ENCODE measurements around the gene RAB3IL1.
A peak's percentile ranks its signal among the peaks of the same experiment; 100 is the strongest.

Gene RAB3IL1

GRCh38 chr11:61950035-61950547, 32.7 kb upstream of the RAB3IL1 start, which contains the start of gene BEST1:
Gene BEST1 (plus strand): TSS chr11:61950351. CDS start chr11:61951807, 1,456 bp downstream.
- no peaks in the 10 kb centered on the region for H3K36me3 ChIP-seq (ENCODE audit: control insufficient read depth, insufficient read depth, low read length, severe bottlenecking)
- peak within 1 kb of the TSS; percentile 72 for H3K9ac ChIP-seq (ENCODE audit: low read length)
- no peaks in the 10 kb centered on the region for H3K27me3 ChIP-seq (replicated peaks; ENCODE audit: control insufficient read depth, insufficient read depth, low read length)
- H3K4me1 ChIP-seq (ENCODE audit: control insufficient read depth, insufficient read depth, low read length): peaks cover 36% of the 10 kb centered on the region
- peak within 1 kb of the TSS; percentile 26 for H3K4me3 ChIP-seq (ENCODE audit: low read length)
- no peak for DNase-seq (ENCODE audit: low read depth)
- no peaks in the 10 kb centered on the region for H3K9me3 ChIP-seq (ENCODE audit: control insufficient read depth, low read length)

DNA sequence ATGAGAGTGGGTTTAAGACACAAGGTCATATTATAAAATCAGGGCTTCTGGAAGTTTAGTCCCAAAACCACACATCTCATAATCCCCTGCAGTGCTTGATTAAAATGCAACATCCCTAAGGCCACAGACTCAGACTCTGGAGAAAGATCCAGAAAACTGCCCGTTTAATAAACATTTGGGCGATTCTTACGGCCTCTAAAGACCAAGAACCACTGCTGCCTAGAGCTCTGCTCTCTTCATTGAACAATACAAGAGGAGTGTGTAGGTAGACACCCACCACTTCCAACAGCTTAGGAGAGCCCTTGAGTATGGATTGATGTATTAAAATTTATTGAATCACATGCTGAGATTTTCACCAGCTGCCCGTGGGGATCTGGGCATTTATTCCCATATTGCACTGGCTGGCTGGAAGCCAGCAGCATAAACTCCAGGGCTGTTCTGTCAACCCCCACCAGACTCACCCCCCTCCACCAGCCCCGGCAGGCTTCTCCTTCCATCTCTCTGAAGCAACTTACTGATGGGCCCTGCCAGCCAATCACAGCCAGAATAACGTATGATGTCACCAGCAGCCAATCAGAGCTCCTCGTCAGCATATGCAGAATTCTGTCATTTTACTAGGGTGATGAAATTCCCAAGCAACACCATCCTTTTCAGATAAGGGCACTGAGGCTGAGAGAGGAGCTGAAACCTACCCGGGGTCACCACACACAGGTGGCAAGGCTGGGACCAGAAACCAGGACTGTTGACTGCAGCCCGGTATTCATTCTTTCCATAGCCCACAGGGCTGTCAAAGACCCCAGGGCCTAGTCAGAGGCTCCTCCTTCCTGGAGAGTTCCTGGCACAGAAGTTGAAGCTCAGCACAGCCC, 32.0 kb upstream of the RAB3IL1 start:
- Histone ChIP-seq H3K9me3 (ENCODE audit: control insufficient read depth, low read length) (no peaks in the 10 kb centered on the region), H3K4me3 (ENCODE audit: low read length) (peak overlapping the region; percentile 26), H3K9ac (ENCODE audit: low read length) (peak overlapping the region; percentile 72), H3K4me1 (ENCODE audit: control insufficient read depth, insufficient read depth, low read length) (peaks cover 31% of the 10 kb centered on the region), H3K27me3 (replicated peaks; ENCODE audit: control insufficient read depth, insufficient read depth, low read length) (no peaks in the 10 kb centered on the region), H3K36me3 (ENCODE audit: control insufficient read depth, insufficient read depth, low read length, severe bottlenecking) (no peaks in the 10 kb centered on the region)
- peak; percentile 97 for DNase-seq (ENCODE audit: low read depth)

DNA sequence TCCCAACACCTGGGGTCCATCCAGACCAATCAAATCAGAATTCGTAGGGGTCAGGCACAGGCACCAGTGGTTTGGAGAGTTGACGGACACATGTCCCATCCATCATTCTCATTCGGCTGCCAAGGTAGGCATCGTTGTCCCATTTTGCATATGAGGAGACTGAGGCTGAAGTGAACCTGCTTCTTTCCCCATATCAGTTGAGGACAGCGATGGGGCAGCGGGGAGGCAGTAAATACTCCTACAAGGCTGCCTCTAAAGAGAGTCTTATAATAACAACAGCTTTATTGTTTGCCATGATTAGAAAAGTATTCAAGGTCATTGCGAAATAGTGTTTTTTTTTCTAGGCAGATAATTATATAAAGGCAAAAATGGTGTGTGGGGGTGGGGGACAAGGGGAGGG, 31.1 kb upstream of the RAB3IL1 start:
- Histone ChIP-seq H3K4me1 (ENCODE audit: control insufficient read depth, insufficient read depth, low read length) (peaks cover 26% of the 10 kb centered on the region), H3K27me3 (replicated peaks; ENCODE audit: control insufficient read depth, insufficient read depth, low read length) (no peaks in the 10 kb centered on the region), H3K4me3 (ENCODE audit: low read length) (no peak overlapping the region), H3K36me3 (ENCODE audit: control insufficient read depth, insufficient read depth, low read length, severe bottlenecking) (no peaks in the 10 kb centered on the region), H3K9me3 (ENCODE audit: control insufficient read depth, low read length) (no peaks in the 10 kb centered on the region), H3K9ac (ENCODE audit: low read length) (peak overlapping the region; percentile 33)
- peak; percentile 65 for DNase-seq (ENCODE audit: low read depth)

DNA sequence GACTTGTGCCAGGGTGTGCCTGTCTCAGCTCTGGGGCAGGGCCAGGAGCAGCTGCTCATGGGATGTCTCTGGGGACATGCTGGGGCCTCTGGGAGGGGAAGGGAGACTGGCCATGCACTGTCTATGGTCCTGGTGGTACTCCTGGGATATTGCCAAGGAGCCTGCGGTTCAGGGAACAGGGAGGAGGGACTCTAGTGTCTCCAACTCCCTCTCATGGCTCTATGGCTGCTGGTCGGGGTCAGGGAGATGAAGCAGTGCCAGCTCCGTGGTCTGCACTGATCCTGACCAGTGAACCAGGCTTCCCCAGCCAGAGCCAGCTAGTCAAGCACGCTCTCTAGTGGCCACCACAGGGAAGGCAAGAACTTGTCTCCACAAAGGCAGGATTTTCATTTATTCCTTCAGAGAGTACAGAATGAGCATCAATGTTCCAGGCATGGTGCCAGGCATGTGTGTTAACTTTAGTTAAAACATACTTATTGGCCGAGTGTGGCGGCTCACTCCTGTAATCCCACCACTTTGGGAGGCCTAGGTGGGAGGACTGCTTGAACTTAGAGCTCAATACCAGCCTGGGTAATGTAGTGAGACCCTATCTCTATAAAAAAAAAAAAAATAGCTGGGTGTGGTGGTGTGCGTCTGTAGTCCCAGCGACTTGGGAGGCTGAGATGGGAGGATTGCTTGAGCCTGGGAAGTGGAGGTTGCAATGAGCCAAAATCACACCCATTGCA, 30.3 kb upstream of the RAB3IL1 start:
- no peaks in the 10 kb centered on the region for H3K36me3 ChIP-seq (ENCODE audit: control insufficient read depth, insufficient read depth, low read length, severe bottlenecking)
- DNase-seq (ENCODE audit: low read depth): peak; percentile 98
- H3K27me3 ChIP-seq (replicated peaks; ENCODE audit: control insufficient read depth, insufficient read depth, low read length): no peaks in the 10 kb centered on the region
- no peak overlapping the region for H3K4me3 ChIP-seq (ENCODE audit: low read length)
- peaks cover 26% of the 10 kb centered on the region for H3K4me1 ChIP-seq (ENCODE audit: control insufficient read depth, insufficient read depth, low read length)
- H3K9me3 ChIP-seq (ENCODE audit: control insufficient read depth, low read length): no peaks in the 10 kb centered on the region
- H3K9ac ChIP-seq (ENCODE audit: low read length): peak overlapping the region; percentile 2

DNA sequence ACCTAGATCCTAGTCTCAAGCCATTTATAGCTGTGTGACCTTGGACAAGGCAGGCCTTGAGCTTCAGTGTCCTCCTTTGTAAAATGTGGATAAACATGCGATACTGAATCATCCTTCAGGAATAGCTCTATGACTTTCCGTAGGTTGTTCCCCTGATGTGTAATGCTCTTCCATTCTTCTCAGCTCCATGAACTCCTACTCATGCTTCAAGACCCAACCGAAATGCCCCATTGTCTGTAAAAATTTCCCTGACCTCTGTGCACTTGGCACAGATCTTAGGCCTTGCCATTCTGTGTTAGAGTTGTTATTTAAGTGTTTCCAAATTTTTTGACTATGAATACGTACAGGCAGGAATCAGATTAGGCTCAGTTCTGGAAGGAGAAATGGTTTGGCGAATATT, 29.5 kb upstream of the RAB3IL1 start:
- no peaks in the 10 kb centered on the region for H3K9me3 ChIP-seq (ENCODE audit: control insufficient read depth, low read length)
- peaks cover 26% of the 10 kb centered on the region for H3K4me1 ChIP-seq (ENCODE audit: control insufficient read depth, insufficient read depth, low read length)
- H3K36me3 ChIP-seq (ENCODE audit: control insufficient read depth, insufficient read depth, low read length, severe bottlenecking): no peaks in the 10 kb centered on the region
- H3K27me3 ChIP-seq (replicated peaks; ENCODE audit: control insufficient read depth, insufficient read depth, low read length): no peaks in the 10 kb centered on the region
- DNase-seq (ENCODE audit: low read depth): no peak
- no peak overlapping the region for H3K4me3 ChIP-seq (ENCODE audit: low read length)
- H3K9ac ChIP-seq (ENCODE audit: low read length): peak overlapping the region; percentile 2

DNA sequence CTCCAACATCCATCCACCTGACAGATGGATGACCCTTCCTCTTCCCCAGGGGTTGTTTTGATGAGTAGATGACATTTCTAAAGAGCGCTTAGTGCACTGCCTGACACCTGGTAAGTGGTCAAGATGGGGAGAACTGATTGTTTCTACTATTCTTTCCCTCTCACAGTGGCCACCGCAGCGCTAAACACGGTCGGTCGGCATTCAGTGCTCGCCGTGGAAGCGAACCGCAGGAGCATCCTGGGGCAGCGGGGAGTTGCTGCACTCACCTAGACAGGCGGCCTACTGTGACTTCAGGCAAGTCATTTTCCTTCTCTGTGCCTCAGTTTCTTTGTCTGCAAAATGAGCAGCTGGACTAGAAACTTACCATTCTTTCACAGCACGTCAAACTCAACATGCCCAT, 27.8 kb upstream of the RAB3IL1 start:
- no peaks in the 10 kb centered on the region for H3K9me3 ChIP-seq (ENCODE audit: control insufficient read depth, low read length)
- no peak for DNase-seq (ENCODE audit: low read depth)
- peaks cover 26% of the 10 kb centered on the region for H3K4me1 ChIP-seq (ENCODE audit: control insufficient read depth, insufficient read depth, low read length)
- no peaks in the 10 kb centered on the region for H3K27me3 ChIP-seq (replicated peaks; ENCODE audit: control insufficient read depth, insufficient read depth, low read length)
- no peaks in the 10 kb centered on the region for H3K36me3 ChIP-seq (ENCODE audit: control insufficient read depth, insufficient read depth, low read length, severe bottlenecking)
- H3K4me3 ChIP-seq (ENCODE audit: low read length): no peak overlapping the region
- no peak overlapping the region for H3K9ac ChIP-seq (ENCODE audit: low read length)

- H3K4me1 ChIP-seq (ENCODE audit: control insufficient read depth, insufficient read depth, low read length): no peaks in the 10 kb centered on the region
- H3K4me3 ChIP-seq (ENCODE audit: low read length): no peak overlapping the region
- H3K27me3 ChIP-seq (replicated peaks; ENCODE audit: control insufficient read depth, insufficient read depth, low read length): no peaks in the 10 kb centered on the region
- H3K36me3 ChIP-seq (ENCODE audit: control insufficient read depth, insufficient read depth, low read length, severe bottlenecking): no peaks in the 10 kb centered on the region
- no peak overlapping the region for H3K9ac ChIP-seq (ENCODE audit: low read length)
- H3K9me3 ChIP-seq (ENCODE audit: control insufficient read depth, low read length): peaks cover 17% of the 10 kb centered on the region
- DNase-seq (ENCODE audit: low read depth): no peak
Measured at GRCh38 chr11:61940466-61940865, 23.1 kb upstream of the RAB3IL1 start.

GRCh38 chr11:61935861-61936260, 18.5 kb upstream of the RAB3IL1 start:
- H3K36me3 ChIP-seq (ENCODE audit: control insufficient read depth, insufficient read depth, low read length, severe bottlenecking): no peaks in the 10 kb centered on the region
- peaks cover 17% of the 10 kb centered on the region for H3K9me3 ChIP-seq (ENCODE audit: control insufficient read depth, low read length)
- H3K4me3 ChIP-seq (ENCODE audit: low read length): no peak overlapping the region
- no peak overlapping the region for H3K9ac ChIP-seq (ENCODE audit: low read length)
- H3K27me3 ChIP-seq (replicated peaks; ENCODE audit: control insufficient read depth, insufficient read depth, low read length): no peaks in the 10 kb centered on the region
- DNase-seq (ENCODE audit: low read depth): no peak
- no peaks in the 10 kb centered on the region for H3K4me1 ChIP-seq (ENCODE audit: control insufficient read depth, insufficient read depth, low read length)

DNA sequence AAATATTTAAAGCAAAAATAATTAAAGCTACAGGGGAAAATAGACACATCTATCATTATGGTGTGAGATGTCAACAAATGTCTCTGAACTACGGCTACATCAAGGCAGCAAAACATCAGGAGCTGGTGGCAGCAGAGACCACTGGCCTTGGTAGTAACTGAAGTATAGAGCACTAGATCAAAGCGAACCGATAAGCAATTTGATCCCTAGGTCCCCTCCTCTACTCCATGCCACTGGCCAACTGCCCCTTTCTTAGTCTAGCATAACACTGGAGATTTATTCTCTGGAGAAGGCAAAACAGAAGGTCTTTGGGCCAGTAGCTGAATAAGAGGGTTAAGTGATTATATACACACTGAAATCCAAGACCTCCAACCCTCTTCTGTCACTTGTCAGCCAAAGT, 13.6 kb upstream of the RAB3IL1 start:
- Histone ChIP-seq H3K4me1 (ENCODE audit: control insufficient read depth, insufficient read depth, low read length) (peaks cover 6% of the 10 kb centered on the region), H3K9me3 (ENCODE audit: control insufficient read depth, low read length) (peaks cover 1% of the 10 kb centered on the region), H3K4me3 (ENCODE audit: low read length) (no peak overlapping the region), H3K27me3 (replicated peaks; ENCODE audit: control insufficient read depth, insufficient read depth, low read length) (no peaks in the 10 kb centered on the region), H3K36me3 (ENCODE audit: control insufficient read depth, insufficient read depth, low read length, severe bottlenecking) (no peaks in the 10 kb centered on the region), H3K9ac (ENCODE audit: low read length) (no peak overlapping the region)
- DNase-seq (ENCODE audit: low read depth): no peak

DNA sequence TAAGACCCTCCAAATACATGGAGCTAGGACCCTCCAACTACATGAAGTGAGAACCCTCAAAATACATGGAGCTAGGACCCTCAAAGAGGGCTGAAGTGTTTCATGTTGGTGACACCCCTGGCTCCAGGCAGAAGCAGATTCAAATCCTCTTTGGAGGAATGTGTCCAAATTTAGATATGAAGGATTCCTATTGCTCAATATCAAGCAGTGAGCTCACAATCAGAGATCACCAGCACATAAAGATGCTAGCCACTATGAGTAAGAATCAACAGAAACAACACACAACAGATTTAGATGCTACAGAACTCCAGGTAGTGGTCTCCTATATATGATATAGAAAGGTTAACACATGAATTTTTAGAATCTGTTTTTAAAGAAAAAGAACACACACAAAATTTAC, 11.2 kb upstream of the RAB3IL1 start:
- H3K4me1 ChIP-seq (ENCODE audit: control insufficient read depth, insufficient read depth, low read length): peaks cover 14% of the 10 kb centered on the region
- H3K36me3 ChIP-seq (ENCODE audit: control insufficient read depth, insufficient read depth, low read length, severe bottlenecking): no peaks in the 10 kb centered on the region
- DNase-seq (ENCODE audit: low read depth): peak; percentile 51
- H3K27me3 ChIP-seq (replicated peaks; ENCODE audit: control insufficient read depth, insufficient read depth, low read length): no peaks in the 10 kb centered on the region
- H3K4me3 ChIP-seq (ENCODE audit: low read length): no peak overlapping the region
- H3K9me3 ChIP-seq (ENCODE audit: control insufficient read depth, low read length): no peaks in the 10 kb centered on the region
- H3K9ac ChIP-seq (ENCODE audit: low read length): no peak overlapping the region

GRCh38 chr11:61927501-61927900, 10.1 kb upstream of the RAB3IL1 start:
- peaks cover 24% of the 10 kb centered on the region for H3K4me1 ChIP-seq (ENCODE audit: control insufficient read depth, insufficient read depth, low read length)
- H3K9ac ChIP-seq (ENCODE audit: low read length): no peak overlapping the region
- no peaks in the 10 kb centered on the region for H3K27me3 ChIP-seq (replicated peaks; ENCODE audit: control insufficient read depth, insufficient read depth, low read length)
- H3K9me3 ChIP-seq (ENCODE audit: control insufficient read depth, low read length): no peaks in the 10 kb centered on the region
- DNase-seq (ENCODE audit: low read depth): no peak
- H3K36me3 ChIP-seq (ENCODE audit: control insufficient read depth, insufficient read depth, low read length, severe bottlenecking): no peaks in the 10 kb centered on the region
- no peak overlapping the region for H3K4me3 ChIP-seq (ENCODE audit: low read length)
